H9 (cell line): ENCODE results near the gene RND3. TPM values are rescaled to one million over a fixed set of nuclear protein-coding genes. Genes with fewer than 3 reads are reported as not detected.

Source experiments
- DNase-seq: peaks from one replicate; pipeline ENCODE4 v3.0.0-alpha.2; 2017
- H2AFZ ChIP-seq: one replicate; pipeline ENCODE4 v1.6.1; 2013; ENCODE audit warnings: mild to moderate bottlenecking, low read length, control low read depth, moderate library complexity
- H2AK5ac ChIP-seq: 2 replicates; pipeline ENCODE4 v1.6.1; 2013; ENCODE audit warnings: low read length, control low read depth, mixed read lengths; ENCODE audit not compliant: insufficient read length
- H2BK120ac ChIP-seq: one replicate; pipeline ENCODE4 v1.6.1; 2013; ENCODE audit warnings: low read depth, mild to moderate bottlenecking, low read length, control low read depth, inconsistent platforms; ENCODE audit not compliant: poor library complexity, severe bottlenecking
- H2BK12ac ChIP-seq: 2 replicates; pipeline ENCODE4 v1.6.1; 2013; ENCODE audit warnings: low read length, control low read depth, mixed read lengths, low read depth; ENCODE audit not compliant: insufficient read length
- H2BK15ac ChIP-seq: 2 replicates; pipeline ENCODE4 v1.6.1; 2013; ENCODE audit warnings: low read depth, low read length, control low read depth
- H2BK20ac ChIP-seq: one replicate; pipeline ENCODE4 v1.6.1; 2013; ENCODE audit warnings: low read depth, mild to moderate bottlenecking, low read length, control low read depth, inconsistent platforms; ENCODE audit not compliant: poor library complexity, severe bottlenecking
- H2BK5ac ChIP-seq: 2 replicates; pipeline ENCODE4 v1.6.1; 2013; ENCODE audit warnings: low read length, control low read depth, mixed read lengths; ENCODE audit not compliant: insufficient read length
- H3K14ac ChIP-seq: 2 replicates; pipeline ENCODE4 v1.6.1; 2013; ENCODE audit warnings: low read length, control low read depth; ENCODE audit not compliant: insufficient read depth
- H3K18ac ChIP-seq: 2 replicates; pipeline ENCODE4 v1.6.1; 2013; ENCODE audit warnings: low read depth, mild to moderate bottlenecking, mixed read lengths, low read length, control low read depth; ENCODE audit not compliant: insufficient read length
- H3K23ac ChIP-seq: 2 replicates; pipeline ENCODE4 v1.6.1; 2013; ENCODE audit warnings: low read length, control low read depth, mixed read lengths, low read depth; ENCODE audit not compliant: insufficient read length
- H3K23me2 ChIP-seq: 2 replicates; pipeline ENCODE4 v1.6.1; 2013; ENCODE audit warnings: low read depth, mild to moderate bottlenecking, mixed read lengths, low read length, control low read depth; ENCODE audit not compliant: insufficient read length, poor library complexity, severe bottlenecking
- H3K27ac ChIP-seq: 2 replicates; pipeline ENCODE4 v1.5.1; 2013; ENCODE audit warnings: low read length, control low read depth, mixed read lengths, low read depth; ENCODE audit not compliant: insufficient read length
- H3K27me3 ChIP-seq: 2 replicates; pipeline ENCODE4 v1.6.1; 2013; ENCODE audit warnings: low read length, control low read depth, inconsistent platforms; ENCODE audit not compliant: insufficient read depth
- H3K4ac ChIP-seq: 2 replicates; pipeline ENCODE4 v1.6.1; 2013; ENCODE audit warnings: low read depth, mild to moderate bottlenecking, control low read depth, inconsistent platforms, low read length, moderate library complexity
- H3K4me1 ChIP-seq: 2 replicates; pipeline ENCODE4 v1.6.1; 2013; ENCODE audit warnings: low read length, control low read depth, inconsistent platforms; ENCODE audit not compliant: insufficient read depth
- H3K4me2 ChIP-seq: 2 replicates; pipeline ENCODE4 v1.6.1; 2013; ENCODE audit warnings: low read length, control low read depth, mixed read lengths; ENCODE audit not compliant: insufficient read length, insufficient read depth
- H3K56ac ChIP-seq: 2 replicates; pipeline ENCODE4 v1.6.1; 2013; ENCODE audit warnings: low read depth, mild to moderate bottlenecking, mixed read lengths, low read length, control low read depth; ENCODE audit not compliant: insufficient read length
- H3K79me1 ChIP-seq: 2 replicates; pipeline ENCODE4 v1.6.1; 2013; ENCODE audit warnings: low read depth, mild to moderate bottlenecking, moderate library complexity, low read length, control low read depth, inconsistent platforms; ENCODE audit not compliant: insufficient read depth, poor library complexity, severe bottlenecking
- H3K79me2 ChIP-seq: 2 replicates; pipeline ENCODE4 v1.6.1; 2013; ENCODE audit warnings: low read length, control low read depth, inconsistent platforms; ENCODE audit not compliant: insufficient read depth
- H3K9ac ChIP-seq: 2 replicates; pipeline ENCODE4 v1.6.1; 2013; ENCODE audit warnings: low read length, control low read depth, mixed read lengths; ENCODE audit not compliant: insufficient read length; ENCODE audit errors: extremely low read depth
- H3K9me3 ChIP-seq: one replicate; pipeline ENCODE4 v1.6.1; 2013; ENCODE audit warnings: low read depth, low read length, inconsistent platforms; ENCODE audit not compliant: control insufficient read depth
- H3T11ph ChIP-seq: one replicate; pipeline ENCODE4 v1.6.1; 2013; ENCODE audit warnings: mild to moderate bottlenecking, low read length, control low read depth, inconsistent platforms
- H4K20me1 ChIP-seq: one replicate; pipeline ENCODE4 v1.6.1; 2013; ENCODE audit not compliant: control insufficient read depth, insufficient read length, insufficient read depth
- H4K5ac ChIP-seq: 2 replicates; pipeline ENCODE4 v1.6.1; 2013; ENCODE audit warnings: low read depth, mild to moderate bottlenecking, mixed read lengths, low read length, control low read depth; ENCODE audit not compliant: insufficient read length
- H4K8ac ChIP-seq: replicated peaks from 2 replicates; pipeline ENCODE4 v1.6.1; 2013; ENCODE audit warnings: low read length, control low read depth, mixed read lengths, low read depth; ENCODE audit not compliant: insufficient read length
- H4K91ac ChIP-seq: 2 replicates; pipeline ENCODE4 v1.6.1; 2013; ENCODE audit warnings: low read depth, mild to moderate bottlenecking, moderate library complexity, mixed read lengths, low read length, control low read depth; ENCODE audit not compliant: insufficient read length
- H3K27ac Mint-ChIP-seq, 3 experiments: 2 replicates in 2 of 3; 3 replicates in 1 of 3; pipeline ENCODE4 v1.8.0; 2020 to 2021; ENCODE audit warnings: mixed read lengths in 3 of 3, mild to moderate bottlenecking in 1 of 3, moderate library complexity in 1 of 3
- H3K27me3 Mint-ChIP-seq: 2 replicates; pipeline ENCODE4 v1.8.0; 2021; ENCODE audit warnings: low read depth, mild to moderate bottlenecking, moderate library complexity, mixed read lengths
- H3K36me3 Mint-ChIP-seq, 3 experiments: 2 replicates in 2 of 3; 3 replicates in 1 of 3; pipeline ENCODE4 v1.8.0; 2020 to 2021; ENCODE audit warnings: low read depth in 3 of 3, mixed read lengths in 3 of 3; ENCODE audit not compliant: insufficient read depth in 1 of 3
- H3K4me1 Mint-ChIP-seq, 2 experiments: 2 replicates each; pipeline ENCODE4 v1.8.0; 2020; ENCODE audit warnings: mixed read lengths in 2 of 2
- H3K4me3 Mint-ChIP-seq, 2 experiments: 2 replicates in 1 of 2; 3 replicates in 1 of 2; pipeline ENCODE4 v1.8.0; 2020 to 2021; ENCODE audit warnings: mild to moderate bottlenecking in 2 of 2, mixed read lengths in 2 of 2, moderate library complexity in 1 of 2
- H3K9me3 Mint-ChIP-seq, 2 experiments: 2 replicates in 1 of 2; 3 replicates in 1 of 2; pipeline ENCODE4 v1.8.0; 2020; ENCODE audit warnings: mild to moderate bottlenecking in 2 of 2, mixed read lengths in 2 of 2, moderate library complexity in 1 of 2
- CTCF ChIP-seq: fragments of 200-600 bp; sonication (generic); conservative IDR thresholded peaks from 3 replicates; pipeline ENCODE4 v1.8.0; 2021; ENCODE audit warnings: antibody characterized with exemption, mild to moderate bottlenecking
- WGBS: extraction: QIAGEN DNeasy Blood & Tissue Kit; methylation state at CpG from one replicate; pipeline ENCODE4 v1.1.7; 2013; ENCODE audit warnings: missing lambda C conversion rate, low lambda C conversion rate, mixed read lengths; ENCODE audit not compliant: insufficient read length; ENCODE audit errors: extremely low coverage; 5-methylcytosine and 5-hydroxymethylcytosine counted together
- total RNA-seq: library from RNA; stranded (reverse); gene quantifications from 2 replicates; pipeline ENCODE4 v1.2.1, GENCODE V29; 2021

The RND3 gene
- total RNA-seq, 1 experiment from 2014 or later = 62.6 TPM

- Histone ChIP-seq H3K79me1 (no peaks in the 10 kb centered on the region), H3K4me2 (no peak overlapping the region), H3T11ph (no peak overlapping the region), H3K56ac (no peak overlapping the region), H3K27me3 (no peaks in the 10 kb centered on the region), H3K14ac (no peak overlapping the region), H2BK120ac (no peak overlapping the region), H4K91ac (no peak overlapping the region), H3K23ac (no peak overlapping the region), H3K9ac (no peak overlapping the region), H2BK15ac (no peak overlapping the region), H3K27ac (no peak overlapping the region), H2BK12ac (no peak overlapping the region), H2BK5ac (no peak overlapping the region), H3K9me3 (no peaks in the 10 kb centered on the region), H3K23me2 (no peaks in the 10 kb centered on the region), H4K20me1 (no peaks in the 10 kb centered on the region), H2AK5ac (no peak overlapping the region), H4K8ac (no peak overlapping the region), H3K79me2 (no peaks in the 10 kb centered on the region), H3K18ac (no peak overlapping the region), H2BK20ac (no peak overlapping the region), H3K4me1 (no peaks in the 10 kb centered on the region; the same call in 1 of the 2 replicates), H4K5ac (no peak overlapping the region), H2AFZ (no peak overlapping the region), H3K4ac (no peak overlapping the region)
- no peaks in the 10 kb centered on the region for H3K36me3 Mint-ChIP-seq
- DNase-seq = no peak
- no peak for TF ChIP-seq CTCF
- no CpG with 5 or more reads among the region's 2 CpGs for WGBS
- H3K9me3 Mint-ChIP-seq = no peaks in the 10 kb centered on the region
- no peak overlapping the region for H3K4me3 Mint-ChIP-seq
- H3K4me1 Mint-ChIP-seq = peaks cover 32 to 39% of the 10 kb centered on the region in 2 experiments
- no peaks in the 10 kb centered on the region for H3K27me3 Mint-ChIP-seq
- no peak overlapping the region for H3K27ac Mint-ChIP-seq
These were observed 58.8 kb downstream of the RND3 start for GRCh38 chr2:150428641-150429040.
